HEK293T (cell line): Measurements from ENCODE around the gene GAK.

Source experiments
- CTCF ChIA-PET: fragments of 350-600 bp; formaldehyde crosslinking; extraction: SDS; loops from one replicate; lab custom pipeline; 2021; ENCODE audit warnings: antibody characterized with exemption, inconsistent platforms; lab: Yijun Ruan, JAX
- POLR2A ChIA-PET: fragments of 350-600 bp; formaldehyde crosslinking; extraction: SDS; loops from one replicate; lab custom pipeline; 2020; ENCODE audit warnings: antibody characterized with exemption, inconsistent platforms; lab: Yijun Ruan, JAX
- DNase-seq: peaks from one replicate; pipeline ENCODE4 v3.0.0; 2012; ENCODE audit warnings: mixed read lengths; ENCODE audit errors: extremely low spot score
- ARNT ChIP-seq: fragments of 450-650 bp; IDR thresholded peaks from 2 replicates; pipeline ENCODE4 v1.6.1; 2017; ENCODE audit warnings: mild to moderate bottlenecking
- BHLHE40 ChIP-seq: fragments of 450-650 bp; IDR thresholded peaks from 2 replicates; pipeline ENCODE4 v1.6.1; 2016; ENCODE audit warnings: mild to moderate bottlenecking, moderate library complexity, borderline replicate concordance
- CTBP1 ChIP-seq: fragments of 450-650 bp; IDR thresholded peaks from 2 replicates; pipeline ENCODE4 v1.6.1; 2016; ENCODE audit warnings: borderline replicate concordance
- ELF4 ChIP-seq: fragments of 450-650 bp; IDR thresholded peaks from 2 replicates; pipeline ENCODE4 v1.6.1; 2017; ENCODE audit warnings: antibody characterized with exemption
- FOXA1 ChIP-seq: fragments of 450-650 bp; IDR thresholded peaks from 2 replicates; pipeline ENCODE4 v1.6.1; 2016; ENCODE audit warnings: mild to moderate bottlenecking
- FOXK2 ChIP-seq: fragments of 450-650 bp; IDR thresholded peaks from 2 replicates; pipeline ENCODE4 v1.6.1; 2016; ENCODE audit warnings: mild to moderate bottlenecking
- FOXM1 ChIP-seq: fragments of 450-650 bp; IDR thresholded peaks from 2 replicates; pipeline ENCODE4 v1.6.1; 2017; ENCODE audit warnings: mild to moderate bottlenecking, borderline replicate concordance
- HDGF ChIP-seq: fragments of 450-650 bp; IDR thresholded peaks from 2 replicates; pipeline ENCODE4 v1.6.1; 2017; ENCODE audit warnings: antibody characterized with exemption, borderline replicate concordance
- L3MBTL2 ChIP-seq: fragments of 450-650 bp; conservative IDR thresholded peaks from 2 replicates; pipeline ENCODE4 v1.6.1; 2016; ENCODE audit warnings: mild to moderate bottlenecking
- LEF1 ChIP-seq: fragments of 450-650 bp; IDR thresholded peaks from 2 replicates; pipeline ENCODE4 v1.6.1; 2017; ENCODE audit warnings: mild to moderate bottlenecking, borderline replicate concordance
- NFRKB ChIP-seq: fragments of 450-650 bp; IDR thresholded peaks from 2 replicates; pipeline ENCODE4 v1.6.1; 2016; ENCODE audit warnings: mild to moderate bottlenecking, moderate library complexity
- PKNOX1 ChIP-seq: fragments of 450-650 bp; IDR thresholded peaks from 2 replicates; pipeline ENCODE4 v1.6.1; 2016
- SP1 ChIP-seq: fragments of 450-650 bp; IDR thresholded peaks from 2 replicates; pipeline ENCODE4 v1.6.1; 2017
- SUZ12 ChIP-seq: fragments of 450-650 bp; IDR thresholded peaks from 2 replicates; pipeline ENCODE4 v1.6.1; 2016; ENCODE audit warnings: mild to moderate bottlenecking
- TARDBP ChIP-seq: fragments of 450-650 bp; IDR thresholded peaks from 2 replicates; pipeline ENCODE4 v1.6.1; 2016
- ZNF384 ChIP-seq: fragments of 450-650 bp; IDR thresholded peaks from 2 replicates; pipeline ENCODE4 v1.6.1; 2016

The GAK gene

GRCh38 chr4:860561-860960, 71.6 kb downstream of the GAK start:
- ChIA-PET CTCF (no interaction called here), POLR2A (no interaction called here)
- no peak for DNase-seq
- TF ChIP-seq FOXK2 = no peak
- TF ChIP-seq HDGF = no peak
- TF ChIP-seq LEF1 = no peak
- TF ChIP-seq PKNOX1 = no peak
- TF ChIP-seq L3MBTL2 = no peak
- no peak for TF ChIP-seq FOXM1
- no peak for TF ChIP-seq BHLHE40
- TF ChIP-seq ZNF384 = no peak

- TF ChIP-seq FOXK2 = no peak
- no peak for TF ChIP-seq TARDBP
- TF ChIP-seq BHLHE40 = no peak
- TF ChIP-seq PKNOX1 = no peak
- no peak for TF ChIP-seq LEF1
- TF ChIP-seq HDGF = no peak
- TF ChIP-seq ARNT = no peak
- TF ChIP-seq SUZ12 = no peak
- no peak for TF ChIP-seq FOXM1
- TF ChIP-seq ZNF384 = no peak
- TF ChIP-seq CTBP1 = no peak
- no peak for TF ChIP-seq SP1
- TF ChIP-seq L3MBTL2 = no peak
- no peak for TF ChIP-seq NFRKB
- TF ChIP-seq FOXA1 = no peak
- no peak for TF ChIP-seq ELF4
- CTCF ChIA-PET = no interaction called here
Measured at GRCh38 chr4:859496-859895, 72.6 kb downstream of the GAK start.

GRCh38 chr4:858831-859451, 73.2 kb downstream of the GAK start:
- ChIA-PET CTCF (no interaction called here), POLR2A (no interaction called here)
- TF ChIP-seq ZNF384 (no peak), SP1 (no peak), FOXK2 (no peak)
- no peak for DNase-seq

More at GRCh38 chr4:859496-859895, 72.6 kb downstream of the GAK start:
- DNase-seq = no peak
- POLR2A ChIA-PET = no interaction called here

GRCh38 chr4:858041-858481, 74.1 kb downstream of the GAK start:
- POLR2A ChIA-PET = no interaction called here
- CTCF ChIA-PET = no interaction called here
- DNase-seq = no peak
- TF ChIP-seq SUZ12 (no peak), PKNOX1 (no peak), SP1 (no peak), FOXM1 (no peak), HDGF (no peak), ARNT (no peak), CTBP1 (no peak), LEF1 (no peak), TARDBP (no peak), FOXA1 (no peak), BHLHE40 (no peak), NFRKB (no peak), FOXK2 (no peak), ZNF384 (no peak), L3MBTL2 (no peak), ELF4 (no peak)

GRCh38 chr4:857461-857860, 74.7 kb downstream of the GAK start:
- TF ChIP-seq FOXK2 (no peak), SUZ12 (no peak), ELF4 (no peak), LEF1 (no peak), CTBP1 (no peak)
- CTCF ChIA-PET = no interaction called here
- POLR2A ChIA-PET = no interaction called here
- DNase-seq = no peak

- POLR2A ChIA-PET = no interaction called here
- TF ChIP-seq TARDBP = no peak
- no peak for TF ChIP-seq BHLHE40
- TF ChIP-seq FOXK2 = no peak
- TF ChIP-seq CTBP1 = no peak
- TF ChIP-seq ELF4 = no peak
- TF ChIP-seq ARNT = no peak
- no peak for TF ChIP-seq NFRKB
- TF ChIP-seq FOXA1 = no peak
- CTCF ChIA-PET = no interaction called here
- no peak for DNase-seq
Measured at GRCh38 chr4:856225-856901, 75.8 kb downstream of the GAK start.

GRCh38 chr4:855880-856224, 76.3 kb downstream of the GAK start:
- POLR2A ChIA-PET = no interaction called here
- no peak for DNase-seq
- TF ChIP-seq ARNT = no peak
- no peak for TF ChIP-seq FOXM1
- TF ChIP-seq ELF4 = no peak
- no peak for TF ChIP-seq BHLHE40
- no peak for TF ChIP-seq FOXA1
- no peak for TF ChIP-seq CTBP1
- TF ChIP-seq L3MBTL2 = no peak
- TF ChIP-seq LEF1 = no peak
- no peak for TF ChIP-seq SUZ12
- TF ChIP-seq HDGF = no peak
- no peak for TF ChIP-seq FOXK2
- TF ChIP-seq SP1 = no peak
- CTCF ChIA-PET = no interaction called here
